DMS79 (cell line): ENCODE measurements around the gene LY6G6C.

Source experiments
- DNase-seq: peaks from one replicate; lab custom pipeline; 2025; lab: John Stamatoyannopoulos, UW

The LY6G6C gene

GRCh38 chr6:31721351-31722020 lies at the start of gene LY6G6C:
Gene LY6G6C (minus strand): TSS chr6:31721746. CDS start chr6:31721679, 67 bp downstream.
- DNase-seq = no peak

GRCh38 chr6:31770860-31771259 lies 49.3 kb upstream of the LY6G6C start:
- no peak for DNase-seq

GRCh38 chr6:31769684-31770371 lies 48.3 kb upstream of the LY6G6C start:
- no peak for DNase-seq

GRCh38 chr6:31768363-31769257 lies 47.1 kb upstream of the LY6G6C start:
- DNase-seq = no peak

GRCh38 chr6:31767096-31767645 lies 45.6 kb upstream of the LY6G6C start:
- DNase-seq = no peak

GRCh38 chr6:31765910-31766794 lies 44.6 kb upstream of the LY6G6C start:
- no peak for DNase-seq

GRCh38 chr6:31765559-31765909 lies 44.0 kb upstream of the LY6G6C start:
- no peak for DNase-seq

GRCh38 chr6:31764198-31764597 lies 42.7 kb upstream of the LY6G6C start:
- DNase-seq = no peak

- DNase-seq = no peak
Observed at GRCh38 chr6:31763619-31763940, 42.0 kb upstream of the LY6G6C start.

- DNase-seq = no peak
Observed at GRCh38 chr6:31762878-31763618, 41.5 kb upstream of the LY6G6C start.

- DNase-seq = no peak
Observed at GRCh38 chr6:31762356-31762755, 40.8 kb upstream of the LY6G6C start, which contains the start of gene SAPCD1. Gene SAPCD1 (plus strand): TSS chr6:31762656. CDS start chr6:31763055, 399 bp downstream.

- no peak for DNase-seq
Observed at GRCh38 chr6:31761343-31761742, 39.8 kb upstream of the LY6G6C start.

GRCh38 chr6:31760790-31761189 lies 39.2 kb upstream of the LY6G6C start:
- DNase-seq = no peak

GRCh38 chr6:31758281-31758680 lies 36.7 kb upstream of the LY6G6C start:
- DNase-seq = no peak

GRCh38 chr6:31752739-31753319 lies 31.3 kb upstream of the LY6G6C start:
- DNase-seq = no peak

GRCh38 chr6:31750411-31751022 lies 29.0 kb upstream of the LY6G6C start:
- no peak for DNase-seq

GRCh38 chr6:31749301-31750036 lies 27.9 kb upstream of the LY6G6C start:
- DNase-seq = no peak

GRCh38 chr6:31744422-31744821 lies 22.9 kb upstream of the LY6G6C start:
- no peak for DNase-seq

GRCh38 chr6:31742894-31743293 lies 21.3 kb upstream of the LY6G6C start:
- DNase-seq = no peak
